HG02610 (cell line): ENCODE data around the gene GPAM.
"Not testable (repeated sequence)": the region's sequence is repeated elsewhere in the genome, so short reads cannot be mapped to it uniquely, and the experiment has no call there.

Experiments used
- ATAC-seq: cut with Tn5 transposase; IDR thresholded peaks from one replicate; pipeline ENCODE4 v1.9.1; 2021; ENCODE audit warnings: mild to moderate bottlenecking, moderate library complexity; ENCODE audit not compliant: unreplicated experiment

GPAM gene, protein sequence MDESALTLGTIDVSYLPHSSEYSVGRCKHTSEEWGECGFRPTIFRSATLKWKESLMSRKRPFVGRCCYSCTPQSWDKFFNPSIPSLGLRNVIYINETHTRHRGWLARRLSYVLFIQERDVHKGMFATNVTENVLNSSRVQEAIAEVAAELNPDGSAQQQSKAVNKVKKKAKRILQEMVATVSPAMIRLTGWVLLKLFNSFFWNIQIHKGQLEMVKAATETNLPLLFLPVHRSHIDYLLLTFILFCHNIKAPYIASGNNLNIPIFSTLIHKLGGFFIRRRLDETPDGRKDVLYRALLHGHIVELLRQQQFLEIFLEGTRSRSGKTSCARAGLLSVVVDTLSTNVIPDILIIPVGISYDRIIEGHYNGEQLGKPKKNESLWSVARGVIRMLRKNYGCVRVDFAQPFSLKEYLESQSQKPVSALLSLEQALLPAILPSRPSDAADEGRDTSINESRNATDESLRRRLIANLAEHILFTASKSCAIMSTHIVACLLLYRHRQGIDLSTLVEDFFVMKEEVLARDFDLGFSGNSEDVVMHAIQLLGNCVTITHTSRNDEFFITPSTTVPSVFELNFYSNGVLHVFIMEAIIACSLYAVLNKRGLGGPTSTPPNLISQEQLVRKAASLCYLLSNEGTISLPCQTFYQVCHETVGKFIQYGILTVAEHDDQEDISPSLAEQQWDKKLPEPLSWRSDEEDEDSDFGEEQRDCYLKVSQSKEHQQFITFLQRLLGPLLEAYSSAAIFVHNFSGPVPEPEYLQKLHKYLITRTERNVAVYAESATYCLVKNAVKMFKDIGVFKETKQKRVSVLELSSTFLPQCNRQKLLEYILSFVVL

DNA sequence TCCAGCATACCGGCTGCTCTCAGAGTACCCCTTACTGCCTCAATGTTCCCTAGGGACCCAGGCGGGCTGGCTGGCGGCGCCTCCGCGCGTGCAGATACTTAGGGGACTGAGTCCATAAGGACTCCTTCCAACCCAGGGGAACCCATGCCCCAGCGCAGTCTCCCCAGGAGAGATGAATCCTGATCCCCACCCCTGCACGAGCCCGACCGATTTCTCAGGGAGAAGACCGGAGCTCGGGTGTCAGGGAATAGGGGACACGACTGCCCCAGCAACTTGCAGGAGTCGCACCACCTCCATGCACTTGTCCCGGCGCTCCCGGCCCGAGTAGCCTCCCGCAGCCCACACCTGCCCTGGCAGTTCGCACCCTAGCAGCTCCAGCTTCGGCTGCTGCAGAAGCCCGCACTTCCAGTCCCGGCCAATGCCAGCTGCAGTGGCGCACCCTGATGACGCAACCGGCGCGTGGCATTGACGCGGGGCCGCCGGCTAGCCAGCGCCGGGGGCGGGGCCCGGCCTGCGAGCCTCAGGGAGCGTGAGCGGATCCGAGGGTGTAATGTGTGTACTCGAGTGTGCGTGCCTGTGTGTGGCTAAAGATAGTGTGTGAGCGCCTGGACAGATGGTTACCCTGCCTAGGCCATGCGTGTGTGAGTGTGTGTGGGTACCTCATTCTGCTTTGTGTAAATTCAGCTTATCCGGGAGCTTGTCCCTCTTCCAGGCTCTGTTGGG is at the start of gene GPAM:
Gene GPAM (minus strand): TSS at position 437 of the 723 bp plus-strand sequence. CDS start 1,981 bp downstream, outside the sequence.
- ATAC-seq, result peak; percentile 95

DNA sequence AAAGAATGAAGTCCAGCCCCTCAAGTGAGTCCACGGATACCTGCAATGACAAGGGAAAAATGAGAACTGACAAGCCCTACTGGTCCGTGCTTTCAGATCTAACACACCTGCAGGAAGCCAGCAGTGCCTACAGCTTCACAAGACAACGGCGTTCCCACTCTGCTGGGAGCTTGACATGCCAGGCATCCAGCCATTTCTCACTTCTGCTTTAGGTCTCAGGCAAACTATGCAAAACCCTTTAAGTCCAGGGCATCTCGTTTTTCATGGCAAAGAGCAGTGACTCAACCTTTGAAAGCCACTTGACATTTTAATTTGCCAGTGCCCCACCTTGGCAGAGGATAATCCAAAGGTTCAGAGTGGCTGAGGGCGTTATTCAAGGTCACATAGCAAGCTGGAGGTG is 49.1 kb upstream of the GPAM start:
- ATAC-seq, result no peak

DNA sequence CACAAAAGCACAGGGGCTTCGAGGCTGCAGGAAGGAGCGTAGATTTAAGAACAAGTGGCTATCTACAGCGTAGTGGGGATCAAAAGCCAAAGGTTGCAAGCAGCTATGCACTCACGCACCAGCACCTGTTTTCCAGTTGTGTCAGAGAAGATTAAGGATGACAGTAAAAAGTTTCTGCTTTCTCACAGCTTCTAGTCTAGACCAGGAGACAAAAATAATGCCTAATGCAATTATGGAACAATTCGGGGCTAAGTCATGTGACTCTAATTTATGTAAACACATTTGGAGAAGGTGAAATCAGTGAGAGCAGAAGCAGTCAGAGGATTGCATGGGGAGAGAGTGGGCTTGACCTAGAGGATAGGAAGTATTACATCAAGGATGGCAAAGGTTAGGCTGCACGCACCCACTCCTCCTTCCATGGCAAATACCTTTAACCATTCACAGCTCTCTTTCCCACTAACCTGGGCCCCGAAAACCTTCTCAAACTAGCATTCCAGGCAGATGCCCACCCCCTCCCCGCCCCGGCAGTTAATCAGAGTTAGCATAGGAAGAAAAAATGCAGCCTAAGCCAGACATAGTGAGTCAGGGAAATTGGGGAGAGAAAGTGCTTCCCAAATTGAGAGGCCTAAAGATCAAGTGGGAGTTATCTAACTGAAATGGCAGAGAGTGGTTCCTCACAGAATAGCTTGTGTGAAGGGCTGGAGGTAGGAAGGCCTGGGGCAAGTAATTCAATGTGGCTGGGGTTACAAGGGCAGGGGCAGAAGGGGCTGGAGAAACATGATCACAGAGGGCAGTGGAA is 48.2 kb upstream of the GPAM start:
- ATAC-seq, result no peak

DNA sequence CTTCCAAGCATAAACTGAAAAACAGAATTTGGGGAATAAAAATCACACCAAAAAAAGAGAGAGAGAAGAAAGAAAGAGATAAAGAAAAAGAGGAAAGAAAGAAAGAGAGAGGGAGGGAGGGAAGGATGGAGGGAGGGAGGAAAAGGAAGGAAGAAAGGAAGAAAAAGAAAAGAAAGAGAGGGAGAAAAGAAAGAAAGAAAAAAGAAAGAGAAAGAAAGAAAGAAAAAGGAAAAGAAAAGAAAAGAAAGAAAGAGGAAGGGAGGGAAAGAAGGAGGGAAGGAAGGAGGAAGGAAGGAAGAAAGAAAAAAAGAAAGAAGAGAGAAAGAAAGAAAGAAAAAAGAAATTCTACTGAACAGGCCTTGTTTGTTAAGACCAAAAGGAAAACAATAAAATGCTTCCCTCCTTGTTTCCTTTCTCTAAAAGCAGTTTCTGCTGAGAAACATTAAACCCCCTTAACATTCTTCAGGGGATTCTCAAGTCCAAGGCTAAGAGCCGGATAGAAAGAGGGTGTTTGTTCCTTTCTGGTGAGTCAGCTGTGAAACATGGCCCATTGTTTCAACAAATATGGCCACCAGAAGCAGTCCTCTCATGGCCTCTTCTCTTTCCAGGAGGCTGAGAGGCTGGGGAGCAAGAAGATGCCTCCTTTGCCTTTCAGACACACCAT is 46.9 kb upstream of the GPAM start:
- no peak for ATAC-seq

DNA sequence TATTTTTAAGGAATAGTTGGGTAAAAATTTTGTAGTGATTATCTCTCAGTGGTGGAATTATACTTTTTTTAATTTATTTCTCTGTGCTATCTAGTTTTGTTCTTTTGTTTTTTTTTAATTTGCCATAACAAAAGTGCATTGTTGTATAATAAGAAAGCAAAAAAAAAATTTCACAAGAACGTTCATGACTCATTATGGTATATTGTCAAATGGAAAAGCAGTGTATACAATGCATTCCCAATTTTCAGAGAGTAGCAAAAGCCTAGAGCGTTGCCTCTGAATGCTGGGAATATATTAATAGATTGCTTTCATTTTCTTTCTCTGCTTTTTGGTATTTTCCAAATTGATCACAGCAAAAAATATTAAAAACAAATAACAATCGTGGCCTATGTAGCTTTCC is 46.3 kb upstream of the GPAM start:
- ATAC-seq, result no peak

DNA sequence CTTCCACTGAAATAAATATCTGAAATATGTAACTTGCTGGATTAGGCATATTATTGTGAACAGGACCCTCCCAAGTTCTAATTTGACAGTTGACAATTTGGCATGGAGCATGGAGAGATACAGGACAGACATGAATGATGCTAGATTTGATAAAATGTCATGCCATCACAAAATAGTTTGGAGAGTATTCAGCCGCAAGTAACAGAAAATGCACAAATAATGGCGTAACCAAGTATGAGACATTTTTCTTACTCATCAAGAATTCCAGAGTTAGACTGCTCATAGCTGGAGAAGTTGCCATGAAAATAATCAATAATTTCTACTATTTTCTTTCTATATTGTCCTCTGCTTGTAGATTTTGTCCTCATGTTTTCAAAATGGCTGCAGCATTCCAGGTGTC is 45.5 kb upstream of the GPAM start:
- ATAC-seq, result no peak

DNA sequence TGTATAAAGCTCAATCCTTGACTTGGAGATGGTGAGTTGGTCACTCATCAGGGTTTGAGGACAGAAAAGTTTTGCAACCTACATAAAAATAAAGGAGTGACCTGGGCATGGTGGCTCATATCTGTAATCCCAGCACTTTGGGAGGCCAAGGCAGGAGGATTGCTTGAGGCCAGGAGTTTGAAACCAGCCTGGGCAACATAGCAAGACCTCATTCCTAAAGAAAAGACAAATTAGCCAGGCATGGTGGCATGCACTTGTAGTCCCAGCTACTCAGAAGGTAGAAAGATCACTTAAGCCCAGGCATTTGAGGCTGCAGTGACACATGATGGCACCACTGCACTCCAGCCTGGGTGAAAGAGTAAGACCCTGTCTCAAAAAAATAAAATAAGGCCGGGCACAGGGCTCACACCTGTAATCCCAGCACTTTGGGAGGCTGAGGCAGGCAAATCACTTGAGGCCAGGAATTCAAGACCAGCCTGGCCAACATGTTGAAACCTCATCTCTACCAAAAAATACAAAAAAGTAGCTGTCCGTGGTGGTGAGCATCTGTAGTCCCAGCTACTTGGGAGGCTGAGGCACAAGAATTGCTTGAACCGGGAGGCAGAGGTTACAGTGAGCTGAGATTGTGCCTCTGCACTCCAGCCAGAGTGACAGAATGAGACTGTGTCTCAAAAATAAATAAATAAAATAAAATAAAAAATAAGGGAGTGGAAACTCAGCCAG is 45.0 kb upstream of the GPAM start:
- ATAC-seq, result not testable (repeated sequence)

DNA sequence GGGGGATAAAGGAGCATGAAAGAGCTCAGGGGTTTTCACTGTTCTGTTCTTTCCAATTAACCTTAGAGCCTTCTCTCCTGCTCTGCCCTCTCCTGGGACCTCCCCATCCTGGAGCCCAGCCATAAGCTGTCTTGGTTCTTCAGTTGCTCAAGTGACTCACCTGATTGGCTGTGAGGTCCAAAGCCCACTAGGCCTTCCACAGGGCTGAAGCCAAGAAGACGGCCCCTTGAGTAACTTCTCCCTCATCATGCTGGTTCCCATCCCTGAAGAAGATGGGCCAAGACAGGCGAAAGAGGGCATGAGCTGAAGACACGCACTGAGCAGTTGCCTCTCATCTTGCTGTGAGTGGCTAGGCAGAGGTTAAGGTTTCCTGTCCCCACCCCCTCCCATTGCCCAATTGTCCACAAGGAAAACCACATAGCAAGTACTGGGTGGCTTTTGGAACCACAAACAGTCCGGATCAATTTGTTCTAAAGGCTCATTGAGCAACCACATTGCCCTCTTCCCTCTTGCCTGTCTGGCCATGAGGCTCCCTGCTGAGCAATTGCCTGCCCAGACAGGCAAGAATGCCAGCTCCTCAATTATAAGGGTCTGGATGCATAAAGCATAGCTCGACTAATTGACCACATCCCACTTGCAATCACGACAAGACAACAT is 43.9 kb upstream of the GPAM start:
- no peak for ATAC-seq

DNA sequence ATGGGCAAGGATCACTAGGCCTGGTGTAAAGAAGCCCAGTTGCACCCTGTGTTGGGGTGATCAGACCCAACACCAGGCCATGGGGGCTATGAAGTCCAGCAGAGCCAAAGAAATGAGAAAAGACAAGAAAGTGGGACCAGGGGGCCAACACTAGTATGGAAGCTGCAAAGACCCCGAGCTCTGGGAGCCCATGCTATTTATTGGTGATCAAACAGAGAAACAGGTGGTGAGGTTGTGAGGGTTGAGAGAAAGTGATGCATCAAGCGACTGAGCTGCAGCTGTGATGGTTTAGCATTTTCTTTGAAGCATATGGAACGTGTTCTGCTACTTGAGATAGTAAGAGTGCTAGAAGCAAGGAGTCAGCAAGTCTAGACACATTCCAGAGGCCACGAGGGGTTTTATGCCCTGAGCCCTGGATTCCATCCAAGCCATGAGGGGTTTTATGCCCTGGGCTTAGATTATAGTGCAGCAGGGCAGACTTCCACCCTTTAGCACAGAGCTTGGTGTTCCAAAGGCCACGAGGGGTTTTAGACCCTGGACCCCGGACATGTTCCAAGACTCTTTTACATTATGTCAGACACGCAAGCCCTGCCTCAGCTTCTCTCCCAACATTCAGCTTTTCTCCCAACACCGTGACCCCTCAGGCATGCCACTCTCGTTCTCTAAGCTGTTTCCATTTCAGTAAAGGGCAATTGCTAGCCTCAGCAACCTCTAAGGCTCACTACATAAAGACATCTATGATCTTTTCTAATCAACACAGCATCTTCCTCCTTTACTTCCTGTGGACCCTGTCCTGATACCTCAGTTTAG is 43.1 kb upstream of the GPAM start:
- ATAC-seq, result no peak

DNA sequence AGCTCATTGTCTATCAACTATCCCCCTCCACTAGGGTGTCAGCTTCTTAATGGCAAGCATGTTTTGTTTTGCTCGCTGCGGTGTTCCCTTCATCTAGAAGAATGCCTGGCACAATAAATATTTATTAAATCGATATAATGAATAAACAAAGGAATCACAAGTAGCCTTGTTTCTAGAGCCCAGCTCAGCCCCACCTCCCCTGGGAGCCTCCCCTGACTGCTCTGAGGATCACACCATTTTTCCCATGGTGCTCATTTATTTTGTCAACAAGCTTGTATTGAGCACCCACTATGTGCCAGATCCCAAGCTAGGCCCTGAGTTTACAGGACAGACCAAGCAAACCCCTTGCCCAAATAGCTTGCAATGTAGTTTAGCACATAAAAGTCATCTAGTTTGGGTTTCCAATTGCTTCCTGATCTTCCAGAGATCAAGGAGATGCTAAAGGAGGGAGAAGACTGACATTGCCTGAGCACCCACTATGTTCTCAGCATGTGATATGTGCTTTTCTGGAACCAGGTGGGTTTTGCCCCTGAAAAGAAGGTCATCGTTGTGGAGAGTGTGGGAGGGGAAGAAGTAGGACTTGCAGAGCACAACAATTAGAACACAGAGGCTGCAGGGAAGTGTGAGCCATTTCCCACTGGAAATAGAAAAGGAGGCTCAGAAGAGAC is 42.3 kb upstream of the GPAM start:
- no peak for ATAC-seq

DNA sequence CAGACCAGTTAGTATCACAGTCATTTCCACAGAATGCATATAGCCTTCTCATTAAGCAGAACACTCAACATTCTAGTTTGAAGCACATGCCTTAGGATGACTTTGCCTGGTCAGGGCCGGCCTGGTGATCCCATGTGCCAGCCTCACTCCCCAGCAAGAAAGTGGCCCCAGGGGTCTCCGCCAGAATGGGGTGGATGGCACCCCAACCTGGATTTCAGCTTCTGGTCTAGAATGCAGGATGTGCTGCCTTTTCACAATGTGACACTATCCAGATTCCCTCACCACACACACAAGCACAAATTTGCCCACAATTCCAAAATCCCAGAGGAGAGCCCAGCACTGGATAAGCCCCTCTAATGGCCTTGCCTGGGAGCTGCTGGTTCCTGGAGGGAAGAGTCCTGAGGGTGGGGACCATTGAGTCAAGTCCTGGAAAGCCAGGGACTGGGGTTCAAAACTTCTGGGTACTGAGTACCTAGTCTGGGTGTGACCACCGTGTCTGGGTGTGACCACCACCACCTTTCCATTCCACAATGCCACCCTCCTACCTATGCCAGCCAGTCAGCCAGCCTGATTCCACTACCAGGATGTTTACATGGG is 41.5 kb upstream of the GPAM start:
- ATAC-seq, result no peak

DNA sequence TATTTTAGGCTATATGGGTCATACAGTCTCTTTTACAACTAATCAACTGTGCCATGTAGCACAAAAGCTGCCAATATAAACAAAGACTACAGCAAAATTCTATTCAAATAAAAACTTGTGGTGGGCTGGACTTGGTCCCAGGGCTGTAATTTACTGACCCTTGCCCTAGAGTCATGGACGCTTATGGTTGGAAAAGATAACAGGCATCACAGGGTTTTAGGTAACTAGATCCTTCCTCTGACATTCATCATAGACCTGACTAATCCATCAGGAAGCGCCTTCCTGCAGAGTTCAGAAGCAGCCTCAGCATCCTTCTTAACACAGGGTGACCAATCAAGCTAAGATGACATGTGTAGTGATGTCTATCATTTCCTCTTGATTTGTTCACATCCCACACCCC is 40.2 kb upstream of the GPAM start:
- ATAC-seq, result no peak

DNA sequence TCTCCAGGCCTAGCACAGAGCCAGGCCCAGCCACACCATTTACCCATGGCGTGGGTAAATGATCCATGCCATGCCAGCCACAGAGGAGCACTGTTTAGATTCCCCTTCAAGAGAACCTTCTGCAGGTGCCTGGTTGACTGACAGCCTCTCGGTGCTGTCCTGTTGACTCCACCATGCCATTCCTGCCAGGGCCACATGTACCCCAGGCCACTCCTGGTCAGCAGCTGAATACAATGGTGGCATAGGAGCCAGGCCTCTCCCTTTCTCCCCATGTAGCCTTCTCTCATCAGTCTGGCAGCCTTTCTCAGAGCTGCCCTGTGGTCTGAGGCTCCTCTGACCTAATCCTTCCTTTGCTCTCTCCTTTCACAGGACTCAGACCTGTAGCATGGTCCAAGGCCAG is 39.2 kb upstream of the GPAM start:
- no peak for ATAC-seq

DNA sequence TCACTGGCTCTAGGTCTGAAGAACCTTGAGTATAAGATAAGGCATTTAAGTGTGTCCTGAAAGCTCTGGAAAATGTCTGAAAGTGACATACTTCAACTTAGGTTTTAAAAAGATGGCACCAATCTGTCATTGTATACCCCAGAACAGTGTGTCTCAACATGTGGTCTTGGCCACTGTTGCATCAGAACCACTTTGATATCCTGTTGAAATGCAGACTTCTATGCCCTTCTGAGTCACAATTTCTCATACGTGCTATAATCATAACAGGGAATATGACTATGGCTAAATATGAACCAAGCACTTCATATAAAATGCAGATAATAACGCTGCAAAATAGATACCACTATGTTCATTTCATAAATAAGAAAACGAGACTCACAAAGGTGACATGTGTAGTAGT is 38.0 kb upstream of the GPAM start:
- no peak for ATAC-seq

DNA sequence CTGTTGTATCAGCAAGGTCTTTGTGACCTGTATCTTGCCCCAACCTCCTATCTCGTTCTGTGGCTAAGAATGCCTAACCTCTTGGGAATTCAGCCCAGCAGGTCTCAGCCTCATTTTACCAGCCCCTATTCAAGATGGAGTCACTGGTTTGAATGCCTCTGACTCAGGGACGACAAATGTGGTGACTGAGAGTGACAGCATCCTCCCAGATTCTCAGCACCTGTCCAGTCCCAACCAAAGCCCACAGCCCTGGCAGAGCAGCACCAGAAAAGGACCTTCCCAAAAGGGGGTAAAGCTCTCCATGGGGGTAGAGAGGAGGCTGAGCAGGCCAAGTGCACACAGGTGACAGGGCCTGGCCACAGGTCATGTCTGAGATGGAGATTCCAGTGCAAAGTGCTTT is 35.4 kb upstream of the GPAM start:
- ATAC-seq, result no peak

DNA sequence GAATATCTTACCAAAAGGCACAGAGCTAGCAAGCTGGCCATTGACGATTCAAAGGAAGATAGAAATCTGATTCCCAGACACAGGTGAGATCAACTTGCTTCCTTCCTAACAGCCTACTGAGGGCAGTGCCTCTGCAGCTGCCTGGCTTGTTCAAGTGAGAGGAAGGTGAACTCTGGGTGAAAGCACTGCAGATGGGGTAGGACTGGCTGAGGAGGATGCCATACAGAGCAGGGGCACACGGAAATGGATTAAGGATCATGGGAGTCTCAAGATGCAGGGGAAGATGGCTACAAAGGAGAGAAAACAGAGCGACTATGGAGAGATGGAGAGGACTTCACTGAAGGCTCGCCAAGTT is 34.4 kb upstream of the GPAM start:
- ATAC-seq, result no peak

DNA sequence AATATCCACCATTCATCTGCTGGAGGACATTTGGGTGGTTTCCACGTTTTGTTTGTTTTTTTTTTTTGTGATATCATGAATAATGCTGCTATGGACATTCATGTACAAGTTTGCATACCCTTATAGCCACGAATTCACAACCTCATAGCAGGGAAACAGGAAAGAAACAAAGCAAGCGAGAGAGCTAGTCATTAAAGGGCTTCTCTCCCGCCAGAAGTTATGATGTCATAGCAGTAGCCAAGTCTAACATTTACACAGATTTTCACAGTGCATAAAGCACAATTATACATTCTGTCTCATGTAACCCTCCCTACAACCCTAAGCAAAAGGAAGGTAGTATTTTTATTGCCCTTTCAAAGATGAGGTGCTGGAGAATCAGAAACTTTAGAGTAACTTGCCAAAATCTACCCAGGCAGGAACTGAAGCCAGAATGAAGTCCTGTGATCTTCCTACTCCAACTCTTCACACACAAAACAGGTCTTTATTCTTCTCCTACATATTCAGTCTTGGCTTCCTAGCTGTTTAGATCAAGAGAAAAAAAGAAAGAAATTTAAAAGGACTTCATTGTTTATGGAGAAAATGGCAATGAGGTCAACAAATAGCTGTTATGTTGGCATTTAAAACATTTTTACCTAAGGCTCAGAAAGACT is 33.9 kb upstream of the GPAM start:
- ATAC-seq, result no peak
